ENCODE results near the gene NXPE3. TPM values are rescaled to one million over a fixed set of nuclear protein-coding genes. Genes with fewer than 3 reads are reported as not detected.
A peak's percentile ranks its signal among the peaks of the same experiment; 100 is the strongest.

NXPE3 gene
- total RNA-seq, 1 donor from 2014 or later = 47.9 TPM

DNA sequence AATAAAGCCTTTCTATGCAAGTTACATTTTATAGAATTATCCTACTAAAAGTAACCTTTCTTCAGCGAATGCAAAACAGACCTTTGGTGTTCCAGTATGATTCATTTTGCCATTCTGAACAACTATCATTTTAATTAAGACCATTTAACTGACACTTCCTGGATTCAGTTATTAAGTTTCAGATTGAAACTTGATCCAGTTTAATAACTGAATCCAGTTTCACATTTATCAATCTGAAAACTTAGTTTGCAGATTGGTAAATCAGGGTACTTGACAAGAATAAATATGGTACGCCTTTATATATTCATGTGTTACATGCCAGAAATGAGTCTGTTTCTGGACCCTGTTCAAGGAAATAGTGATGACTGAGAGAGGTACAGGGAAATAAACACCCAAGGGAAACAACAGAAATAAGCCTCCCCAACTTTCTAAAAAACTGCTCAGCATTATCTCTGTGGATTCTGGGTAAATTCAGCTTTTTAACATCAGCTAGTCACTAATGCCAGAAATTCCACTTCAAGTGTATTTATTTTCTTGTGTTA lies 47.0 kb downstream of the NXPE3 start:
- DNase-seq = no peak
- no peak overlapping the region for H3K4me3 ChIP-seq
- H3K27ac ChIP-seq (replicated peaks) = peak overlapping the region; percentile 92
- no peaks in the 10 kb centered on the region for H3K9me3 ChIP-seq (replicated peaks)
- peaks cover 41% of the 10 kb centered on the region for H3K4me1 ChIP-seq
- no peak for TF ChIP-seq CTCF (IDR thresholded peaks at IDR 0.05; ENCODE audit: borderline replicate concordance)
- H3K36me3 ChIP-seq = peaks cover 27% of the 10 kb centered on the region
- intact Hi-C loops (cut with micrococcal nuclease) = no loop called here
- H3K27me3 ChIP-seq (ENCODE audit: low read depth) = no peaks in the 10 kb centered on the region

GRCh38 chr3:101827211-101828174 lies 48.5 kb downstream of the NXPE3 start:
- no peak for TF ChIP-seq CTCF (IDR thresholded peaks at IDR 0.05; ENCODE audit: borderline replicate concordance)
- no peaks in the 10 kb centered on the region for H3K9me3 ChIP-seq (replicated peaks)
- H3K27me3 ChIP-seq (ENCODE audit: low read depth) = no peaks in the 10 kb centered on the region
- intact Hi-C loops (cut with micrococcal nuclease) = no loop called here
- peak overlapping the region; percentile 92 for H3K27ac ChIP-seq (replicated peaks)
- peak; percentile 67 for DNase-seq
- H3K36me3 ChIP-seq = peaks cover 12% of the 10 kb centered on the region
- peak overlapping the region; percentile 70 for H3K4me3 ChIP-seq
- H3K4me1 ChIP-seq = peaks cover 41% of the 10 kb centered on the region

DNA sequence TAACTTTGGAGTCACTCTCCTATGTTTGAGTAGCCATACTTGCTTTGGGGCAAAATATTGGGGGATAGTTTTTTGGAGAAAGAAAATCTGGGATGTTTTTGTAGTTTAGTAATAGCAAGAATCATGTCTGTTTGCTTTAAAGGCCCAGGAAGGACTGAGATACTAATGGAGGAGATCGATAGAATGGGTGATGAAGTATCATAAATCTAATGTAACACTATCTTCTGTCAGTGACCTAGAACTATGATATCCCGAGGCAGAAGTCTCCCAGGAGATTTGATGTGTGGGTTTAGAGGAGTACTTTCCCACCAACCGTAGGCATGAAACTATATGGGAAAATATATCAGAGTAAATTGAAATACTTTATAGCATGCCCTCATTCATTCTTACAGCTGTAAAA lies 49.3 kb downstream of the NXPE3 start:
- peak overlapping the region; percentile 92 for H3K27ac ChIP-seq (replicated peaks)
- peaks cover 43% of the 10 kb centered on the region for H3K4me1 ChIP-seq
- TF ChIP-seq CTCF (IDR thresholded peaks at IDR 0.05; ENCODE audit: borderline replicate concordance) = no peak
- no peaks in the 10 kb centered on the region for H3K9me3 ChIP-seq (replicated peaks)
- peaks cover 5% of the 10 kb centered on the region for H3K36me3 ChIP-seq
- no peak for DNase-seq
- intact Hi-C loops (cut with micrococcal nuclease) = no loop called here
- H3K27me3 ChIP-seq (ENCODE audit: low read depth) = no peaks in the 10 kb centered on the region
- peak overlapping the region; percentile 70 for H3K4me3 ChIP-seq

- no peaks in the 10 kb centered on the region for H3K27me3 ChIP-seq (ENCODE audit: low read depth)
- no peaks in the 10 kb centered on the region for H3K9me3 ChIP-seq (replicated peaks)
- peaks cover 49% of the 10 kb centered on the region for H3K4me1 ChIP-seq
- DNase-seq = peak; percentile 67
- no peak for TF ChIP-seq CTCF (IDR thresholded peaks at IDR 0.05; ENCODE audit: borderline replicate concordance)
- intact Hi-C loops (cut with micrococcal nuclease) = no loop called here
- H3K4me3 ChIP-seq = peak overlapping the region; percentile 70
- peaks cover 3% of the 10 kb centered on the region for H3K36me3 ChIP-seq
- peak overlapping the region; percentile 92 for H3K27ac ChIP-seq (replicated peaks)
Observed at GRCh38 chr3:101828691-101829436, 49.9 kb downstream of the NXPE3 start.

GRCh38 chr3:101829437-101829830 lies 50.4 kb downstream of the NXPE3 start:
- no peak for TF ChIP-seq CTCF (IDR thresholded peaks at IDR 0.05; ENCODE audit: borderline replicate concordance)
- Histone ChIP-seq H3K27me3 (ENCODE audit: low read depth) (no peaks in the 10 kb centered on the region), H3K9me3 (replicated peaks) (no peaks in the 10 kb centered on the region), H3K36me3 (peaks cover 3% of the 10 kb centered on the region), H3K4me1 (peaks cover 54% of the 10 kb centered on the region), H3K27ac (replicated peaks) (peak overlapping the region; percentile 92), H3K4me3 (peak overlapping the region; percentile 70)
- intact Hi-C loops (cut with micrococcal nuclease) = no loop called here
- no peak for DNase-seq

Measured in left ventricle myocardium inferior (tissue), 1 donor.